ENCODE results near the gene TPCN2.

The TPCN2 gene

GRCh38 chr11:69005631-69006368 lies 42.9 kb upstream of the TPCN2 start:
- H3F3A ChIP-seq (ENCODE audit: insufficient read depth): no peaks in the 10 kb centered on the region
- no peak overlapping the region for H3K4me2 ChIP-seq (ENCODE audit: low read depth, low read length, poor library complexity, severe bottlenecking)
- no peaks in the 10 kb centered on the region for H3K27me3 ChIP-seq (ENCODE audit: low read length)
- no peaks in the 10 kb centered on the region for H3K79me2 ChIP-seq (ENCODE audit: insufficient read depth, low read length)
- H3K4me3 ChIP-seq (ENCODE audit: insufficient read depth, low read length, poor library complexity, severe bottlenecking): no peak overlapping the region
- H3K9me3 ChIP-seq (ENCODE audit: insufficient read depth, low read length): no peaks in the 10 kb centered on the region
- H3K27ac ChIP-seq (ENCODE audit: low read depth, low read length): no peak overlapping the region
- H3K9me2 ChIP-seq (replicated peaks; ENCODE audit: insufficient read depth, low read length): no peaks in the 10 kb centered on the region
- TF ChIP-seq, protein P1, sequence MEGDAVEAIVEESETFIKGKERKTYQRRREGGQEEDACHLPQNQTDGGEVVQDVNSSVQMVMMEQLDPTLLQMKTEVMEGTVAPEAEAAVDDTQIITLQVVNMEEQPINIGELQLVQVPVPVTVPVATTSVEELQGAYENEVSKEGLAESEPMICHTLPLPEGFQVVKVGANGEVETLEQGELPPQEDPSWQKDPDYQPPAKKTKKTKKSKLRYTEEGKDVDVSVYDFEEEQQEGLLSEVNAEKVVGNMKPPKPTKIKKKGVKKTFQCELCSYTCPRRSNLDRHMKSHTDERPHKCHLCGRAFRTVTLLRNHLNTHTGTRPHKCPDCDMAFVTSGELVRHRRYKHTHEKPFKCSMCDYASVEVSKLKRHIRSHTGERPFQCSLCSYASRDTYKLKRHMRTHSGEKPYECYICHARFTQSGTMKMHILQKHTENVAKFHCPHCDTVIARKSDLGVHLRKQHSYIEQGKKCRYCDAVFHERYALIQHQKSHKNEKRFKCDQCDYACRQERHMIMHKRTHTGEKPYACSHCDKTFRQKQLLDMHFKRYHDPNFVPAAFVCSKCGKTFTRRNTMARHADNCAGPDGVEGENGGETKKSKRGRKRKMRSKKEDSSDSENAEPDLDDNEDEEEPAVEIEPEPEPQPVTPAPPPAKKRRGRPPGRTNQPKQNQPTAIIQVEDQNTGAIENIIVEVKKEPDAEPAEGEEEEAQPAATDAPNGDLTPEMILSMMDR (IDR thresholded peaks at IDR 0.05; ENCODE audit: insufficient read depth, low read length, poor library complexity, severe bottlenecking): no peak
- TF ChIP-seq EZH2phosphoT487 (conservative IDR thresholded peaks at IDR 0.05; ENCODE audit: low read length): no peak
- H2AFZ ChIP-seq (ENCODE audit: low read depth, low read length, severe bottlenecking): no peak overlapping the region
- H3K9ac ChIP-seq (ENCODE audit: low read length): no peak overlapping the region
- H4K20me1 ChIP-seq (ENCODE audit: low read depth, low read length): no peaks in the 10 kb centered on the region
- H3K36me3 ChIP-seq (ENCODE audit: low read length): no peaks in the 10 kb centered on the region

DNA sequence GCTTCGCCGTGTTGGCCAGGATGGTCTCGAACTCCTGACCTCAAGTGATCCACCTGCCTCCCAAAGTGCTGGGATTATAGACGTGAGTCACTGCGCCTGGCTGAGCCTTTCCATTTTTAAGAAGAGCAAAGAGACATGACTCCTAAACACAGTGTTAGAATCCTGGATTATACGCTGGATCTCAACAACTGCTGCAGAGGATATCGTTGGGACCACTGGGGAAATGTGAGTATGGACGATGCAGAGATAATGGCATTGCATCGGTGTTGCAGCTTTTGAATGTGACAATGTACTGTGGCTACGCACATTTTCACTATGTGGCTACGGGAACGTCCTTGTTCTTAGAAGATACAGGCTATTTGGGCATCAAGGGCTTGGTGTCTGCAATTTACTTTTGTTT lies 41.9 kb upstream of the TPCN2 start:
- no peak overlapping the region for H3K4me3 ChIP-seq (ENCODE audit: insufficient read depth, low read length, poor library complexity, severe bottlenecking)
- H2AFZ ChIP-seq (ENCODE audit: low read depth, low read length, severe bottlenecking): no peak overlapping the region
- H3K4me2 ChIP-seq (ENCODE audit: low read depth, low read length, poor library complexity, severe bottlenecking): no peak overlapping the region
- no peaks in the 10 kb centered on the region for H3K9me2 ChIP-seq (replicated peaks; ENCODE audit: insufficient read depth, low read length)
- H3K27me3 ChIP-seq (ENCODE audit: low read length): no peaks in the 10 kb centered on the region
- no peaks in the 10 kb centered on the region for H3K36me3 ChIP-seq (ENCODE audit: low read length)
- no peaks in the 10 kb centered on the region for H3F3A ChIP-seq (ENCODE audit: insufficient read depth)
- no peaks in the 10 kb centered on the region for H4K20me1 ChIP-seq (ENCODE audit: low read depth, low read length)
- H3K9ac ChIP-seq (ENCODE audit: low read length): no peak overlapping the region
- H3K79me2 ChIP-seq (ENCODE audit: insufficient read depth, low read length): no peaks in the 10 kb centered on the region
- TF ChIP-seq, protein P1 (IDR thresholded peaks at IDR 0.05; ENCODE audit: insufficient read depth, low read length, poor library complexity, severe bottlenecking): no peak
- TF ChIP-seq EZH2phosphoT487 (conservative IDR thresholded peaks at IDR 0.05; ENCODE audit: low read length): no peak
- H3K27ac ChIP-seq (ENCODE audit: low read depth, low read length): no peak overlapping the region
- no peaks in the 10 kb centered on the region for H3K9me3 ChIP-seq (ENCODE audit: insufficient read depth, low read length)

GRCh38 chr11:69007975-69008381 lies 40.8 kb upstream of the TPCN2 start:
- H3K79me2 ChIP-seq (ENCODE audit: insufficient read depth, low read length): no peaks in the 10 kb centered on the region
- no peaks in the 10 kb centered on the region for H3K36me3 ChIP-seq (ENCODE audit: low read length)
- no peak overlapping the region for H3K4me3 ChIP-seq (ENCODE audit: insufficient read depth, low read length, poor library complexity, severe bottlenecking)
- H3F3A ChIP-seq (ENCODE audit: insufficient read depth): no peaks in the 10 kb centered on the region
- H3K9me2 ChIP-seq (replicated peaks; ENCODE audit: insufficient read depth, low read length): no peaks in the 10 kb centered on the region
- no peaks in the 10 kb centered on the region for H4K20me1 ChIP-seq (ENCODE audit: low read depth, low read length)
- no peak overlapping the region for H3K4me2 ChIP-seq (ENCODE audit: low read depth, low read length, poor library complexity, severe bottlenecking)
- no peak overlapping the region for H3K9ac ChIP-seq (ENCODE audit: low read length)
- TF ChIP-seq EZH2phosphoT487 (conservative IDR thresholded peaks at IDR 0.05; ENCODE audit: low read length): no peak
- TF ChIP-seq, protein P1 (IDR thresholded peaks at IDR 0.05; ENCODE audit: insufficient read depth, low read length, poor library complexity, severe bottlenecking): no peak
- H3K27me3 ChIP-seq (ENCODE audit: low read length): no peaks in the 10 kb centered on the region
- no peak overlapping the region for H3K27ac ChIP-seq (ENCODE audit: low read depth, low read length)
- H3K9me3 ChIP-seq (ENCODE audit: insufficient read depth, low read length): no peaks in the 10 kb centered on the region
- no peak overlapping the region for H2AFZ ChIP-seq (ENCODE audit: low read depth, low read length, severe bottlenecking)

All from SU-DHL-6 (cell line).